GF-D8 (cell line): Measurements from ENCODE around the gene SHMT2.

Experiments used
- DNase-seq: peaks from one replicate; lab custom pipeline; 2025; lab: John Stamatoyannopoulos, UW

Gene SHMT2

DNA sequence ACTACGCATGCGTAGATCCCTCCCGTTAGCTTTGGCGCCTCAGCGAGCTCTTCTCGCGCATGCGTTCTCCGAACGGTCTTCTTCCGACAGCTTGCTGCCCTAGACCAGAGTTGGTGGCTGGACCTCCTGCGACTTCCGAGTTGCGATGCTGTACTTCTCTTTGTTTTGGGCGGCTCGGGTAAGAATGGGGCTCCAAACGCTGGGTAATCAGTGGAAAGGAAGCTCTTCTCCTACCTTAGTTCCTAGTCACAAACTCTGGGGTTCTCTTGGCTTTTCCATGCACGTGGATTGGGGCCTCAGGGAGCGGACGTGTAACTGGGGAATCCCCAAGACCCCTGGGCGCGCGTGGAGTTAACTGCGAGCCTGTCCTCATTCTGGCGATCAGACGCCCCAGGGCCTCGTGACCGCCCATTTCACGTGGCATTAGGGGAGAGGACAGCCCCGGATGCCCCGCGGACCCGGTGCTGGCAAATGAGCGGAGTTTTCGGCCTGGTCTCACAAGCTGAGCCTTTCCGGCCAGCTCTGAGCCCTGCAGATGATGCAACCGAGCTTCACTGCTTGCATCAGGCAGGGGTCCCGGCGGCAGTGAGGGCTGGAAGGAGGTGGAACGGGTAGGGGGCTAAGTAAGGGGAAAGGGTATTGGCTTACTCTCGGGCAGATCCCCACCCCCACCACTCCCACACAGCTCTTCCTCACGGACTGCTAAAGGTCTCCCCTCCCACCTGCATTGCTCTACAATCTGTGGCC lies at the start of gene SHMT2:
TSS of gene SHMT2 (plus strand) at position 78 of the 747 bp plus-strand sequence. CDS start at position 146, 68 bp downstream.
- DNase-seq: peak; percentile 91

DNA sequence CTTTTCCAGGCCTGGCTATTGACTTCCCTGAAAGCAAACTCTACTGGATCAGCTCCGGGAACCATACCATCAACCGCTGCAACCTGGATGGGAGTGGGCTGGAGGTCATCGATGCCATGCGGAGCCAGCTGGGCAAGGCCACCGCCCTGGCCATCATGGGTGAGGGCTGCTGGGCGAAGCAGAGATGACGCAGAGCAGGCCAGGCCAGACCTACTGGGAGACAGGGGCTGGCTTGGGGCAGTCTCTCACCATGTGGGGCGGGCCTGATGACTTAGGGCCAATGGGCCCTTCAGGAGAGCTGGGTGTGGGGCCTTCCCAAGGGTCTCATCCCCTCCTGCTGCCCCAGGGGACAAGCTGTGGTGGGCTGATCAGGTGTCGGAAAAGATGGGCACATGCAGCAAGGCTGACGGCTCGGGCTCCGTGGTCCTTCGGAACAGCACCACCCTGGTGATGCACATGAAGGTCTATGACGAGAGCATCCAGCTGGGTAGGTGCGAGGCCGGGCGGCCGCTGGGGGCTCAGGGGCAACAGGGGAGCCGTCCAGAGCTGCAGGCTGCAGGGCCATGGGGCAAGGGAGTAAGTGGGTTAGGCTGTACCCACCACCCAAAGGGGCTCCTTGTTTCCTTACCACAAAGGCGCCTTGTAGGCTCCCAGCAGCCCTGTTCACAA lies 49.1 kb upstream of the SHMT2 start:
- DNase-seq: no peak

DNA sequence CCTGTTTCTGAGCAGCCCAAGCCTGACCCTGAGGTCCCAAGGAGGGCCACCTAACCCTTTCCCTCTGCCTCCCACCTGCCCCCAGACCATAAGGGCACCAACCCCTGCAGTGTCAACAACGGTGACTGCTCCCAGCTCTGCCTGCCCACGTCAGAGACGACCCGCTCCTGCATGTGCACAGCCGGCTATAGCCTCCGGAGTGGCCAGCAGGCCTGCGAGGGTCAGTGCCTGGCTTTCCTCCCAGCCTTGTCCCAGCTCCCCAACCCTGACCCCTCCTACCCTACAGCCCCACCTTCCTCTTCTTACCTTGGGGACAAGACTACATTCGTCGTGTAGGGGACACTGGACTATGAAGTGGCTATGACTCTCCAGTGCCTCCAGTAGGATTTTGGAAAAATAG lies 48.4 kb upstream of the SHMT2 start:
- no peak for DNase-seq

DNA sequence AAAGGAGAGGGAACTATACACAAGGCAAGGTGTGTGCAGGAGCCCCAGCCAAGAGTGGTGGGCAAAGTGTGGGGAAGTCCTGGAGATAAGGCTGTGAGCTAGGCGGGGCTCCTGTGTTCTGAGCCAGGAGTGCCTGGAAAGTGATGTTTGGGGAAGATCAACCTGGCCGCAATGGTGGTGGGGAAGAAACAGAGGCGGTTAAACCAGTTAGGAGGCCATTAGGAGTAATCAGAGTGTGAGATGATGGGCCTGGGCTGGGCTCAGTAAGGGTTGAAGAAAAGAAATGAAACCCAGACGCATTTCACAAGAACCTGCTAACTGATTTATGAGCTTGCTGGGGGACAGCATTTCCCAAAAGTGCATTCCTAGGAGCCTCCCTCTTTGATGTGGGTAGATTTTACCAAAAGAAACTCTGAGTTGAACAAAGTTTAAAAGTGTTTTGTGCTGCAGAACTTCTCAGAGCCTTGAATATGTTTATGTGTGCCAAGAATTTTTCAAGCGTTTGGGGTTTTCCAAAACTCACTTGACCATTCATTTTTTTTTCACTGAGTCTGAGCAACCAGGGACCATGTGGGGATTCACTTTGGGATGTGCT lies 47.9 kb upstream of the SHMT2 start:
- no peak for DNase-seq

DNA sequence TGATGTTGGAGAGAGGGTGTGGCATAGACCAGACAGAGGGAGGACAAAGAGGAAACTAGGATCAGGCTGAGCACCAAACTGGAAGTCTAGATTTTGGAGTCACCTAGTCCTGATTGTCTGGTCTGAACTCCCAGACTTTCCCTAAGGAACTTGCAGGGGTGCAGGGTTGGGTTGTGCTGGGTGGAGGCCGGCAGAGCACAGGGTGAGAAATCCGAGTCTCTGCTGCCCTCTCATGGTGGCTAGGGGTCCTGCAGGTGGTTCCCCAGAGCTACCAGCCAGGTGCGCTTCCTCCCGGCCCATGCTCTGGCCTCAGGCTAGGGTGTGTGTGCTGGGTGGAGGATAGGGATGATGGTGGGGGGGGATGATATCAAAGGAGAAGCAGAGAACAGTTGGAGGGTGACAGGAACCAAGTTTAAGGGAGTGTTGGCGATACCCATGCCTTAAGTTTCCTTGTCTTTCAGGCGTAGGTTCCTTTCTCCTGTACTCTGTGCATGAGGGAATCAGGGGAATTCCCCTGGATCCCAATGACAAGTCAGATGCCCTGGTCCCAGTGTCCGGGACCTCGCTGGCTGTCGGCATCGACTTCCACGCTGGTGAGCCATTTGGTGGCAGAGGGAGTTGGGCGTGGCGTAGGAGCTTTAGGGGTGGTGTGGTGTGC lies 46.5 kb upstream of the SHMT2 start:
- no peak for DNase-seq

DNA sequence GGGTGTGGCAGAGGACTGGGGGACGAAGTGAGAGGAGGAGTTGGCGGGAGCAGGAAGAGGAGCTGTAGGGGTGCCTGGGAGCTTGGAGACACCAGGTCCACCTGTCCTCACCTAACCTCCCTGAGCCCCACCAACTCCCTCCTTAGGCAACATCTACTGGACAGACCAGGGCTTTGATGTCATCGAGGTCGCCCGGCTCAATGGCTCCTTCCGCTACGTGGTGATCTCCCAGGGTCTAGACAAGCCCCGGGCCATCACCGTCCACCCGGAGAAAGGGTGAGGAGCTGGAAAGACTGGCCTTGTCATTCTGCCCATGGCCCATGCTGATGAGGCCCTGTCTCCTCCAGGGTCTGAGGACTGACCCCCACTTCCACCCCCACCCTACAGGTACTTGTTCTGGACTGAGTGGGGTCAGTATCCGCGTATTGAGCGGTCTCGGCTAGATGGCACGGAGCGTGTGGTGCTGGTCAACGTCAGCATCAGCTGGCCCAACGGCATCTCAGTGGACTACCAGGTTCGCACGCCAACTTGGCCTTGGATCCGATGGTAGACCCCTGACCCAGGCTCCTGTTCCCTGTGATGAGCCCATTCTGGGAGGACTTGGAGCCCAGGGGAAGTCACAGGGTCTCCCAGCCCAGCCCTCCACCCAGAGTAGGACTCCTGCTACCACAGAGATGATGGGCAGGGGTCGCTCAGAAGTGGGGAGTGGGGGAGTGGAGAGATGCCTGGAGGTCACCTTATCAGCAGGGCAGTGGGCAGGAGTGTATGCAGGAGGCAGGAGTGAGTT lies 45.4 kb upstream of the SHMT2 start:
- DNase-seq: no peak

DNA sequence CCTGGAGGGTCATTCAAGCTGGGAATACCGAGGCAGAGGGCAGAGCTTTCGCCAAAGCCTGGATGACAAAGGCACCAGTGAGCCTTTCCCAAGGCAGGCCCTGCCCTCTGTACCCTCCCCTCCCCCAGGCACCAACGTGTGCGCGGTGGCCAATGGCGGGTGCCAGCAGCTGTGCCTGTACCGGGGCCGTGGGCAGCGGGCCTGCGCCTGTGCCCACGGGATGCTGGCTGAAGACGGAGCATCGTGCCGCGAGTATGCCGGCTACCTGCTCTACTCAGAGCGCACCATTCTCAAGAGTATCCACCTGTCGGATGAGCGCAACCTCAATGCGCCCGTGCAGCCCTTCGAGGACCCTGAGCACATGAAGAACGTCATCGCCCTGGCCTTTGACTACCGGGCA lies 44.1 kb upstream of the SHMT2 start:
- no peak for DNase-seq

DNA sequence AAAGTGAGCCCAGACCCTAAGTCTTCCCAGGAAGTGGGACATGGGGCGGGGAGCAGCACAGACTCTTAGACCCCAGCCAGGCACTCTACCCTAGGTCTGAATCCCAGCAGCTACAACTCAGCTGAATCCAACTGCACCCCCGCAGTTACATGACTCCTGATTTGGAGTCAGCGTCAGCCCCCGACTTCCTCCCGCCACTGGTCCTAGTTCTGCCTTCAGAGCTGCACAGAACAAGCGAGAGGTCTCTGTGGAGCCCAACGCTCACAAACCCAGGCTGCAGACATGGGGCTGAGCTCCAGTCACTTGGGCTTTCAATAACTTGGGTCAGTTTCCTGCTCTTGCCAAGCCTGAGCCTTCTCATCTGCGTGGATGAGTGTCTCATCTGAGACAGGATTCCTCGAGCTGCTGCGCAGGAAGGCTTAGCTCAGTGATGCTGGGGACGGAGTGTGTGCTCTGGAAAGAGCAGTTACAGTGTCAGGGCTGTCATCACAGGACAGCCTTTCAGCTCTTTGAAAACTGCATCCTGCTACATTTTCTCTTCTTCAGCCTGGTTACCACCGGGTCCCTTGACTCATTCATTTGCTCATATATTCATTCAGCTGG lies 43.5 kb upstream of the SHMT2 start:
- no peak for DNase-seq

DNA sequence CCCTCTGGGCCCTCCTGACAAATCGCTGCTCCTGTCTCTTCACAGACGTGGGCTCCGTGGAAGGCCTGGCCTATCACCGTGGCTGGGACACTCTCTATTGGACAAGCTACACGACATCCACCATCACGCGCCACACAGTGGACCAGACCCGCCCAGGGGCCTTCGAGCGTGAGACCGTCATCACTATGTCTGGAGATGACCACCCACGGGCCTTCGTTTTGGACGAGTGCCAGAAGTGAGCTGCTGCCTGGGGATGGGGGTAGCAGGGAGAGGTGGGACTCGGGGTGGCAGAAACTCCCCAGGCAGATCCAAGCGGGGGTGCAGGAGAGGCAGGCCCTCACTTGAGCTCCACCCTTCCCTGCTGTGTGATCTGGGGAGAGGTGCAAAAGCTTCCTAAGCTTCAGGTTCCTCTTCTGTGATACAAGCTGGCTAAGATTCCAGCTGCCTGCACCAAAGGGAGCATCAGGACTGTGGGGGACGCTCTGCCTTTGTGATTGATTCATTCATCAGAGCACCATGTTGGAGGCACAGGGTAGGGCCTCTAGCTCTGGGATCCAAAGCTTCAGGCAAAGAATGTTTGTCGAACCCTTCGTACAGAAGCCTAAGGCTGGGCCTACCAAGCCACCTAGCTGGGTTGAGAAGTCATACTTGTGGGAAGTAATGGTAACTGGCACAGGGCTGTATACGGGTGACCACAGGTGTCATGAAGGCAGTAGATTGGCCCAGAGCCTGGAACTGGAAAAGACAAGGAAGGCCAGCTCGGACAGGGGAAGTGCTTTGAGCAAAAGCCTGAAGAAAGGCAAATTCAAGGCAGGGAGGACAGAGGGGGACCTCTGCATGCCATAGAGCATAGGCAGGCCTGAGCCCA lies 42.1 kb upstream of the SHMT2 start:
- DNase-seq: no peak

DNA sequence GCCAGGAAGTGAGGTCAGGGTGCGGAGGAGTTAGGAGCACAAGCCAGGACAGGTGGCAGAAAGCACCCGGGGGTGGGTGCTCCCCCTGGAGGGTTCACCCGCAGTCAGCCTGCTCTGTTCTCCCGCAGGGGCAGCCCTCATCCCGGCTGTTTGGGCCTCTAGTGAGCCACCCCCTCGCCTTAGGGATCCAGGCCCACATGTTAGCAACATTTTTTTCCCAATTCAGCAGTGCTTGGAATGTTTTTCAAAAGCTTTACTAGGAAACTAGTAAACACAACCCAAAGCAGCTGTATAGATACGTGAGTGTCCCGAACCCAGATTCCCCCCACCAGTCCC lies 41.5 kb upstream of the SHMT2 start:
- DNase-seq: no peak

DNA sequence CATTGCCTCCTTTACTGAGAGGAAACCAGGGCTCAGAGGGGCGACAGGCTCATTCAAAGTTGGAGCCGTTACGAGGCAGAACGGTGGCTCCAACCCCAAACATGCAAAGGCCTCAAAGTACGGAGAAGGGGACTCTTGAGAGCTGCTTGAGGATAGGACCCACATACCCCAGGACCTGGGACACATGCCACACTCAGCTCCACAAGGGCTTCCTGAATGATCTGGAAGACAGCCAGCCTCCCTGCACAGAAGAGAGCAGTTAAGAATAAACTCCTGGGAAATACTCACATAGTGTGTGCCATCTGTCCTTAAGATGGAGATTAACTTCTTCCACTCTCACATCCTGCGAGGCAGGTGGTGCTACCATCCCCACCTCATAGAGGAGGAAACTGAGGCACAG lies 39.5 kb upstream of the SHMT2 start:
- no peak for DNase-seq

DNA sequence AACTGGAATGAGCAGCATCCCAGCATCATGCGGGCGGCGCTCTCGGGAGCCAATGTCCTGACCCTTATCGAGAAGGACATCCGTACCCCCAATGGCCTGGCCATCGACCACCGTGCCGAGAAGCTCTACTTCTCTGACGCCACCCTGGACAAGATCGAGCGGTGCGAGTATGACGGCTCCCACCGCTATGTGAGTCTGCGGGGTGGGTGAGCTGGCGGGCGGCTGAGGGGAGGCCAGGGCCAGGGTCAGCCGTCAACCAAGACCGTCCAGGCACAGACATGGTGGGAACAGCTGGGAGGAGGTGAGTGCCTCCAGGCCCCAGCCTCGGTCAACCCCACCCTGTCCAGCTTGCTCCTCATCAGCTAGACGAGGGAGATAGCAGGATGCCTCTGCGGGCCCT lies 38.7 kb upstream of the SHMT2 start:
- no peak for DNase-seq

DNA sequence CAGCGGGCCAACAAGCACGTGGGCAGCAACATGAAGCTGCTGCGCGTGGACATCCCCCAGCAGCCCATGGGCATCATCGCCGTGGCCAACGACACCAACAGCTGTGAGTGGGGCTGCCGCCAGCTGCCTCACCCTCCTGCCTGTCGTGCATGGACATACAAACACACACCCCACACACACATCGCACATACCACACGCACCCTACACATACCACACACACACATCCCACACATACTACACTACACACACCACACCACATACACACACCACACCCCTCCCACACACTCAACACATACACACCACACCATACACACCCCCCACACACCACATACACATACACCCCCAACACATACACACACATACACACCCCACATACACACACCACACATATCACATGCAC lies 38.1 kb upstream of the SHMT2 start:
- no peak for DNase-seq

DNA sequence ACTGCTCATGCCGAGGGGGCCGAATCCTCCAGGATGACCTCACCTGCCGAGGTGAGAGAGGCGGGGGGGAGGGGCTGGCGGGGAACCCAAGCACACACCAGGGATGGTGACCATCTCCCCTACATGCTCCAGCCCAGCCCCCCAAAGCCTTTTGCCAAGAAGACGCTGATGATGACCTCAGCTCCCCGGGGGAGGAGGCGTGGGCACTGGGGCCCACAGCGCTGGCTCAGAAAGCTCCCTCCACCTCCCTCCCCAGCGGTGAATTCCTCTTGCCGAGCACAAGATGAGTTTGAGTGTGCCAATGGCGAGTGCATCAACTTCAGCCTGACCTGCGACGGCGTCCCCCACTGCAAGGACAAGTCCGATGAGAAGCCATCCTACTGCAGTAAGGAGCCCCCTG lies 36.6 kb upstream of the SHMT2 start:
- DNase-seq: no peak

DNA sequence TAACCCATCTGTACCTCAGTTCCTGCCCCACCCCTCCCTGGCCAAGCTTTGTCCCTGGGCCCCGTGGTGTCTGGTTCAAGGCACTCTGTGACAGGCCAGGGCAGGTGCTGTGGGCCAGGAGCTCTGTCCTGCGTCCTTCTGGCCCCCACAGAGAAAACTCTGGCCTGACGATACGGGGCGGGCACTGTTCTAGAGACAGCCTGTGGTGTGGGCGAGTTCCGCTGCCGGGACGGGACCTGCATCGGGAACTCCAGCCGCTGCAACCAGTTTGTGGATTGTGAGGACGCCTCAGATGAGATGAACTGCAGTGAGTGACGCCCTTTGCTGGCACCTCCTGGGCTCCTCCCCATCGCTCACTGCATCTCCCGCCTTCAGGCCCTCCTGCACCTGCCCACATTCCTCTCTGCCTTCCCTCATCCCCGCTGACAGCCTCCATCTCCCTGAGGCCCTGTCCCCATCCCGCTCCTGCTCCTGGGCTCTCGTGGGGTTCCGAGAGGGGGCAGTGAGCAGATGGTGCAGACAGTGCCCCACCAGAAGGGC lies 35.7 kb upstream of the SHMT2 start:
- DNase-seq: no peak

DNA sequence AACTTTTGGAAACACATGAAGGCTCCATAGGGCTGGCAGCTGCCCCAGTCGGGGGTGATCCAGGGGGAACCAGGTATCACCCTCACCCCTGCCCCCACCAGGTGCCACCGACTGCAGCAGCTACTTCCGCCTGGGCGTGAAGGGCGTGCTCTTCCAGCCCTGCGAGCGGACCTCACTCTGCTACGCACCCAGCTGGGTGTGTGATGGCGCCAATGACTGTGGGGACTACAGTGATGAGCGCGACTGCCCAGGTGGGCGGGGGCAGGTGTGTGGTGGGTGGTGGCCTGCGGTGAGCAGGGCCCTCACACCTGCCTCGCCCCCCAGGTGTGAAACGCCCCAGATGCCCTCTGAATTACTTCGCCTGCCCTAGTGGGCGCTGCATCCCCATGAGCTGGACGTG lies 35.3 kb upstream of the SHMT2 start:
- no peak for DNase-seq

DNA sequence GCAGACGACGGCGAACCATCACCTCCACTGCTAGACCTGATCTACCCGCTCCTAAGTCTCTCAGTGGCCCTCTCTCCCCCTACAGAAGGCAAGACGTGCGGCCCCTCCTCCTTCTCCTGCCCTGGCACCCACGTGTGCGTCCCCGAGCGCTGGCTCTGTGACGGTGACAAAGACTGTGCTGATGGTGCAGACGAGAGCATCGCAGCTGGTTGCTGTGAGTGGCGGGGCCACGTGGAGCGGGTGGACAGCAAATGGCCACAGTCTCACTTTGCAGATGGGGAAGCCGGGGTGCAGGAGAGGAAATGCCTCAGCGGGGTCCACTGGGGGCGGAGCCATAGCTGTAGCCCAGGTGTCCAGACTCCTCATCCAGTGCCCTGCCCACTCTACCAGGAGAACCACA lies 34.3 kb upstream of the SHMT2 start:
- DNase-seq: no peak

DNA sequence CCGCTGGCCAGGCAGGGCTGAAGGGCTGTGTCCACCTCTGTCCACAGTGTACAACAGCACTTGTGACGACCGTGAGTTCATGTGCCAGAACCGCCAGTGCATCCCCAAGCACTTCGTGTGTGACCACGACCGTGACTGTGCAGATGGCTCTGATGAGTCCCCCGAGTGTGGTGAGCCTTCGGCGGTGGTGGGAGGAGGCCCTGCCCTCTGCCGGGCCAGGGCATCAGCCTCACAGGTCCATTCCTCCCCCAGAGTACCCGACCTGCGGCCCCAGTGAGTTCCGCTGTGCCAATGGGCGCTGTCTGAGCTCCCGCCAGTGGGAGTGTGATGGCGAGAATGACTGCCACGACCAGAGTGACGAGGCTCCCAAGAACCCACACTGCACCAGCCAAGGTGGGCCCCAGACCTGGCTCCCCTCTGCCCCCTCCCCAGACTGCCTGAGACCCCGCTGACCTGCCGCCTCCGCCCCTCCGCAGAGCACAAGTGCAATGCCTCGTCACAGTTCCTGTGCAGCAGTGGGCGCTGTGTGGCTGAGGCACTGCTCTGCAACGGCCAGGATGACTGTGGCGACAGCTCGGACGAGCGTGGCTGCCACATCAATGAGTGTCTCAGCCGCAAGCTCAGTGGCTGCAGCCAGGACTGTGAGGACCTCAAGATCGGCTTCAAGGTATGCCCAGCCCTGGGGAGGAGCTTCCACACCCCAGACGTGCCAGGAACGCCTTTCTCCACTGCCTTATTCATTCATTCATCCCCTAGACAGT lies 33.7 kb upstream of the SHMT2 start:
- no peak for DNase-seq

DNA sequence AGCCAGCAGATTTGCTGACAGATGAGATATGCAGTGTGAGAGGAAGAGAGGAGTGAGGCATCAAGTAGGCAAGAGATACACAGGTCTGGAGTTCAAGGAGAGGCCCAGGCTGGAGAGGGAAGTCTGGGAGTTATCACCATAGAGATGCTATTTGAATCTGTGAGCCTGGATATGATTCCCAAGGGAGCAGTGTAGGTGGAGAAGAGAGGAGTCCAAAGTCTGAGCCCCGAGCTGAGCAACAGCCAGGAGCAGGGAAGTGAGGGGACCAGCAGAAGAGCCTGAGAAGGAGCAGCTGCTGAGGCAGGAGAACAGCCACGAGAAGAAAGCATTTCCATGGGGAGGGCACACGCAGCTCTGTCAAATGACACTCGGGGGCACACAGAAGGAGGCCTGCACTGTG lies 33.1 kb upstream of the SHMT2 start:
- no peak for DNase-seq

DNA sequence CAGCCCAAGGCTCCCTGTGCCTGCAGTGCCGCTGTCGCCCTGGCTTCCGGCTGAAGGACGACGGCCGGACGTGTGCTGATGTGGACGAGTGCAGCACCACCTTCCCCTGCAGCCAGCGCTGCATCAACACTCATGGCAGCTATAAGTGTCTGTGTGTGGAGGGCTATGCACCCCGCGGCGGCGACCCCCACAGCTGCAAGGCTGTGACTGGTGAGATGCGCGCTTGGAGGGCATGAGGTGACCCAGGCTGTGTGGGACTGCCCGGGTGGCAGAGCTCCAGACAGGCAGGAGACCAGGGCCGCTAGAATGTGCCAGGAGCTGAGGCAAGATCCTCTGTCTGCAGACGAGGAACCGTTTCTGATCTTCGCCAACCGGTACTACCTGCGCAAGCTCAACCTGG lies 32.6 kb upstream of the SHMT2 start:
- DNase-seq: no peak
